Epithelial cell of proximal tubule (primary cell): ENCODE results near the gene VANGL1. TPM values are rescaled to one million over a fixed set of nuclear protein-coding genes. Genes with fewer than 3 reads are reported as not detected.

Experiments used
- DNase-seq: peaks from one replicate; pipeline ENCODE4 v3.0.0-alpha.2; 2011; ENCODE audit warnings: low read depth
- H3K4me3 ChIP-seq: 2 replicates; pipeline ENCODE4 v1.5.1; 2011; ENCODE audit warnings: low read depth, mild to moderate bottlenecking, low read length
- CTCF ChIP-seq: conservative IDR thresholded peaks from 2 replicates; pipeline ENCODE4 v1.5.1; 2012; ENCODE audit warnings: low read depth, mild to moderate bottlenecking, low read length
- total RNA-seq: library from RNA; depleted of rRNA; stranded (reverse); fragments of >200 nt; gene quantifications from 2 replicates; pipeline ENCODE4 v1.2.3, GENCODE V29; 2015

Gene VANGL1
- total RNA-seq, 1 donor from 2014 or later = 16.1 TPM

GRCh38 chr1:115679141-115679611 lies 37.4 kb downstream of the VANGL1 start:
- DNase-seq = no peak

GRCh38 chr1:115680730-115681111 lies 39.0 kb downstream of the VANGL1 start:
- no peak overlapping the region for H3K4me3 ChIP-seq
- no peak for DNase-seq
- no peak for TF ChIP-seq CTCF

More at GRCh38 chr1:115679141-115679611, 37.4 kb downstream of the VANGL1 start:
- TF ChIP-seq CTCF = no peak
- H3K4me3 ChIP-seq = no peak overlapping the region

GRCh38 chr1:115682792-115683191 lies 41.0 kb downstream of the VANGL1 start:
- no peak overlapping the region for H3K4me3 ChIP-seq
- no peak for TF ChIP-seq CTCF
- no peak for DNase-seq

GRCh38 chr1:115685029-115685705 lies 43.4 kb downstream of the VANGL1 start:
- DNase-seq = no peak
- no peak overlapping the region for H3K4me3 ChIP-seq
- TF ChIP-seq CTCF = no peak

GRCh38 chr1:115687744-115688143 lies 46.0 kb downstream of the VANGL1 start:
- TF ChIP-seq CTCF = no peak
- H3K4me3 ChIP-seq = no peak overlapping the region
- no peak for DNase-seq

GRCh38 chr1:115690972-115691371 lies 49.2 kb downstream of the VANGL1 start:
- DNase-seq = no peak
- no peak for TF ChIP-seq CTCF
- no peak overlapping the region for H3K4me3 ChIP-seq

- H3K4me3 ChIP-seq = no peak overlapping the region
- no peak for TF ChIP-seq CTCF
- no peak for DNase-seq
Observed at GRCh38 chr1:115692224-115692623, 50.5 kb downstream of the VANGL1 start.
